NCI-H1105 treated with DMSO at 0.1 percent for 48 hours (cell line): ENCODE results near the gene PTPRQ.
"Not testable (repeated sequence)": the region's sequence is repeated elsewhere in the genome, so short reads cannot be mapped to it uniquely, and the experiment has no call there.

Source experiments
- DNase-seq: peaks from one replicate; lab custom pipeline; 2025; lab: John Stamatoyannopoulos, UW

The PTPRQ gene

DNA sequence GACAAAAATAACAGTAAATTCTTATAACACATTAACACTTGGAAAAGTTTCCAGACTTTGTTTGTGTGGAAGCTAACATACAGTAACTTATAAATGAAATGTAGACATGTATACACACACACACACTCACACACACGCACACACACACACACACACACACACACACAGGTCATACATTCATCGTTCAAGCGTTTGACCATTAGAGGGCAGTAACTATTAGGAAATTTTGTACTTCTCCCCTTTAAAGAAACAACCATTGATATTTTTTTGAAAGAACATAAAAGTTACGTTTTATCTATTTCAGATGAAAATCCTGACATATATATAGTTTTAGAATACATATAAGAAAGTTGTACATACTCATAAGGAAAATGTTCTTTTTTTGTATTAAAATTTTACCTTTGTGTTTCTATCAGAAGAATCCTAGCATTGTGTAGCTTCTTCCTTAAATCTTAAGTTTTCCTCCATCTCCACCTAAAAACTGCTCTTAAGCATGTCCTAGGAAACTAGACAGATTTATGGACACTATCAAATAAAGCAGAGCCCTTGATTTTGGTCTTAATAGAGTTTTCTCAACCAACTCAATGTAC is 29.0 kb downstream of the PTPRQ start:
- peak; percentile 70 for DNase-seq

DNA sequence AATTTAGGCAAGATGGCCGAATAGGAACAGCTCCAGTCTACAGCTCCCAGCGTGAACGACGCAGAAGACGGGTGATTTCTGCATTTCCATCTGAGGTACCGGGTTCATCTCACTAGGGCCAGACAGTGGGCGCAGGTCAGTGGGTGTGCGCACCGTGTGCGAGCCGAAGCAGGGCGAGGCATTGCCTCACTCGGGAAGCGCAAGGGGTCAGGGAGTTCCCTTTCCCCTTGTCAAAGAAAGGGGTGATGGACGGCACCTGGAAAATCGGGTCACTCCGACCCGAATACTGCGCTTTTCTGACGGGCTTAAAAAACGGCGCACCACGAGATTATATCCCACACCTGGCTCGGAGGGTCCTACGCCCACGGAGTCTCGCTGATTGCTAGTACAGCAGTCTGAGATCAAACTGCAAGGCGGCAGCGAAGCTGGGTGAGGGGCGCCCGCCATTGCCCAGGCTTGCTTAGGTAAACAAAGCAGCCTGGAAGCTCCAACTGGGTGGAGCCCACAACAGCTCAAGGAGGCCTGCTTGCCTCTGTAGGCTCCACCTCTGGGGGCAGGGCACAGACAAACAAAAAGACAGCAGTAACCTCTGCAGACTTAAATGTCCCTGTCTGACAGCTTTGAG is 33.6 kb downstream of the PTPRQ start:
- DNase-seq, result not testable (repeated sequence)

DNA sequence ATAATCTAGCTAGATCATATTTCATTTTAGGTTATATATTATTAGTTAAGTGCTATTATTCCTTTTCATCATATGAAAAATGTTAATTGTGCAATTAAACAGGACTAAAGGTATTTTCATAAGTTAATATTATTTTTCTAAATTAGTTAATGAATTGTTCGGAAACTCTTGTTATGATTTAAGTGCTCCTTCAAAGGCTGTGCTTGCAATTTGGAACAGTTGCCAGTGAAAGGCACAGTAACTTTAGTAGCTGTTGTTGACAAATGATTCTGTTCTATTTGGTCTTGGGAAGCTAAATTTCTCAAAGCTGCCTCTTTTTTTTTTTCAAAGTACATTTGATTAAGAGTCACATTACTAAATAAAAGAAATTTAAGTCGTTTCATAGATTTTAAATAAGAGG is 40.7 kb downstream of the PTPRQ start:
- no peak for DNase-seq

DNA sequence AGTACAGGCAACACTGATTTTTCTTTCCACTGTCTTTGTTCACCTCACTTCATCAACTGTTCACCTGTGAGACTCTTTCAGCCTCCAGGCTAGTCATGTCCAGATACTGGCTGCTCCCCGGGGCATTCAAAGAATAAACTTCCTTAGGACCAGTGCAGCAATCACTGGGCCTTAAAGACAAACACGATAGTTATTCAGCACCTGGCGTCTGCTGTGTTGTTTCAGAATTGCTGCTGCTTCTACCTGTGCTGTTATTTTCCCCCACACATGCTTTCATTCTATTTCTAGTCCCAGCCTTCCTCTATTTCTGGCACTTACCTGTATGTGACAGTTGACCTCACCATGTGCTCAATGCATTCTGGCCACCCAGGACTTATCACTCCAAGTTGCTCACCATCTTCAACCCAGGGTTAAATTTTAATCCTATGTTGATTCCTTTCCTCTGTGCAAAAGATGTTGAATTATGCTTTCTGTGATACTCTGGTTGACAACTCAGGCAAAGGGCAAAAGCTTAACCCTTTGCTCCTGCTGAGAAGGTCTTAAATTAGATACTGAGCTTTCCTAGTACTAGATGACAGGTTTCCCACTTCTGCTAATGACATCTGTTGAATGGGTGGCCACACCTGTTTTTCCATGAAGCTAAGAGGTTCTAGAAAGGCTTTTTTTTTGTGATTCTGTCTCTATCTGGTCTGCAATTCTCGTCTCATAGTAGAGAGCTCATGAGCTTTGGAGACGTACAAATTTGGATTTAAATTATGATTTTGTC is 41.4 kb downstream of the PTPRQ start:
- DNase-seq, result no peak

DNA sequence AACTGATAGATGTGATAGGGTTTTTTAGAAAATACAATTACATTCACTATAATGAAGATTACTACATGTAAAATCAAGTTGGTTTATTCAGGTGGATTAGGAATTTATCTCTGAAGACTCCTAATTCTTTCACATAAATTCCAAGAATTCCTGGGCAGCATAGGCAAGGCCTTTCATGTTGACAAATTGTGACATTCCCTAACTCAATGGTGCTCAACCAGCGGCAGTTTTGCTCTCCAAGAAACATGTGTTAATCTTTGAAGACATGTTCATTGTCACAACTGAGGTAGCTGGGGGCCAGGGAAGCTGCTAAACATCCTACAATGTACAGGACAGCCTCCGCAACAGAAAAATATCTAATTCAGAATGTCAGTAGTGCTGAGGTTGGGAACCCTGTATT is 46.3 kb downstream of the PTPRQ start:
- no peak for DNase-seq

DNA sequence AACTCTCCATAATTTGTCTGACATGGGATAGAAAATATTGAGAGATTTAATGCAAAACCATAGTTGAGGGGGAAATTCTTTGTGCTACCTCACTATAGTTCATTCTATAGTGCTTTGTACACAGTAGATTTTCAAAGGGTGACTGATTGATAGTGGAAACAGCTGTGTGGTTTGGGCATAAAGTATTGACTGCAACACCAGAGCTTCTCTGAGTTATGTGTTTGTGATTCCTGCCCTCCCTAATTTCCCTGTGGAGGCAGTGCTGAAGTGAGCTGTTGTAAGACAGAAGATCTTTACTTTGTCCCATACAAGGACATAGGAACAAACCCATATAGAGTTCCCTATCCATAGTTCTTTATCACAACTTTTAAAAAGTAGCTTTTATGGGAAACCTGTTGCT is 47.1 kb downstream of the PTPRQ start:
- DNase-seq, result no peak

DNA sequence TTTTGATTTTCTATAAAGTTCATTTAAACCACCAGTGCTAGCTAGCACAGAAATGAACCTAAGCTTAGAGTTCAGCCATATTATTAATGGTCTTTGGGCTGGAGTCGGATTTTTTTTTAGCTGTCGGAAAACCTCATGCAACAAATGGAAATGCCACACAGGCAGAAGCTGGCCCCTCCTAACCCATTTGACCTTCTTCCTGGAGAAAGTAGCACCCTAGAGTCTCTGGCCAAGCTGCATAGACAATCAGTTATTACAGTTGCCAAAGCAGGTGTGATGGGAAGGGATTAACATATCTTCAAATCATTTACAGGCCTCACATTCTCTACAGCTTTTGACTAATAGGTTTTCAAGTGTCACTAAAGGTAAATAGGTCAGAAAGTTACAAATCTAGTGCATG is 49.4 kb downstream of the PTPRQ start:
- DNase-seq, result no peak

DNA sequence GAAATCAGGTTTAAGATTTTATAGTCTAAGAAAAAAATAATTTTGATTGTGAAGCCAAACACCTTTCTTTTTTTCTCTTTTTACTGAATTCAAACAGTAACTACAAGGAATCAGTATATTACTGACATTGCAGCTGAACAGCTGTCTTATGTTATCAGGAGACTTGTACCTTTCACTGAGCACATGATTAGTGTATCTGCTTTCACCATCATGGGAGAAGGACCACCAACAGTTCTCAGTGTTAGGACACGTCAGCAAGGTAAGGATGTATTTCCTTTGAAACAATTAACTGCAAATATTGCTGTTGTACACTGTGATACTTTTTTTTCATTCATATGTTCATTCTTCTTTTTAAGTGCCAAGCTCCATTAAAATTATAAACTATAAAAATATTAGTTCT is 50.8 kb downstream of the PTPRQ start:
- no peak for DNase-seq

DNA sequence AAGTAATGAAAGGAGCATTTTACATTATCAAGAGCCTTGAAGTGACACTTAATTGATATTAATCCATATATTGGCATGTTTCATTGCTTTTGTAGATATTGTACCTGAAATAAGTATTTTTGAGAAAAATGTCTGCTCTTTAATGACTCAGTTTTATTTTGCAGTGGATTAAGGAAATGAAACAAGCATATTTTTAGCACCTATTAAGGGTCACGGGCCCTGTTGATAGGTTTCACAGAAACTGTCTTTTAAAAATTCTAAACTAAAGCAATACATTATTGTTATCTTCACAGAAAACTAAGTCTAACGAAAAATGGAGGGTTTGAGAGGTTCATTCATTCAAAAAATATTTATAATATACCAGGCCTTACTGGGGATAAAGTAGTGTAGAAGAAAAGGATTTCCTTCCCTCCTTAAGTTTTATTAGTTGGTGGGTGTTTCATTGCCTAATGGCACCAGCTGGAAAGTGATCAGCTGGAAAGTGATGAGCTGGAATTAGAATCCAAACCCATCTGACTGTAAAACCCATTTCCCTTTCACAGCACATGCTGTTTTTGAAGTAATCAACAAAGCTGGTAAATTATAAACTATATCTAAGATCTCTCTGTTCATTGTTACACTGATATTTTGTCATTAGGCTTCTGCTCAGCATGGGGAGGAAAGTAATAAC is 54.2 kb downstream of the PTPRQ start:
- no peak for DNase-seq

DNA sequence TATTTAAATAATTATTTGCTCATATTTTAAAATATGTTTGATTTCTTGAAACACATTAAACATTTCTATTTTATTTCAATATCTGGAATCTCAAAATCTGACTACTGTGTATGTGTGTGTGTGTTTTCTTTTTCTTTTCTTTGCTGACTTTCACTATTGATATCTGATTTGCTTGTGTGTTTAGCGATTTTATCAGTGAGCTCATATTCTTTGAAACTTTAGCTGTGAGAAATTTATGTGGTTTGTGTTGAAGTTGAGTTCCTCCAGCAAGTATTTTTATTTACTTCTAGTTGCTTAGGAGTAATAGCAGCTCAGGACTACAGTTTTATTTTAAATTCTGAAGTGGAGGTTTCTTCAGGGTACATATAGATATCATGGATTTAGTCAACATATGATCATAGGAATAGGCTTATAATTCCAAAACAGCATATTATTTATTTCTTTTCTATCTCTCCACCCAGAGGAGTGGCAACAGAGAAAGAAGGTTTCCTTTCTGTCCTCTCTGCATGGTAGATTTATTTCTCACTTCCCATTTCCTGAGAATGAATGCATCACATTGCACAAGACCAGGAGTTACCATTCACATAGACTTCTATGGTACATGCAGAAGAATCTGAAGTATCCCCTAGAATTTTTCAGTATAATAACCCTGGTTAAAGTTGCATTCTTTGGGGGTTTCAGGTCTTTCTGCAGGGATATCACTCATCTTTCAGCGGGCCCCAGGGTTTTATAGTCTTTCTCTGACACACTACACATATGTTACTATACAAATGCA is 60.5 kb downstream of the PTPRQ start:
- DNase-seq, result no peak

DNA sequence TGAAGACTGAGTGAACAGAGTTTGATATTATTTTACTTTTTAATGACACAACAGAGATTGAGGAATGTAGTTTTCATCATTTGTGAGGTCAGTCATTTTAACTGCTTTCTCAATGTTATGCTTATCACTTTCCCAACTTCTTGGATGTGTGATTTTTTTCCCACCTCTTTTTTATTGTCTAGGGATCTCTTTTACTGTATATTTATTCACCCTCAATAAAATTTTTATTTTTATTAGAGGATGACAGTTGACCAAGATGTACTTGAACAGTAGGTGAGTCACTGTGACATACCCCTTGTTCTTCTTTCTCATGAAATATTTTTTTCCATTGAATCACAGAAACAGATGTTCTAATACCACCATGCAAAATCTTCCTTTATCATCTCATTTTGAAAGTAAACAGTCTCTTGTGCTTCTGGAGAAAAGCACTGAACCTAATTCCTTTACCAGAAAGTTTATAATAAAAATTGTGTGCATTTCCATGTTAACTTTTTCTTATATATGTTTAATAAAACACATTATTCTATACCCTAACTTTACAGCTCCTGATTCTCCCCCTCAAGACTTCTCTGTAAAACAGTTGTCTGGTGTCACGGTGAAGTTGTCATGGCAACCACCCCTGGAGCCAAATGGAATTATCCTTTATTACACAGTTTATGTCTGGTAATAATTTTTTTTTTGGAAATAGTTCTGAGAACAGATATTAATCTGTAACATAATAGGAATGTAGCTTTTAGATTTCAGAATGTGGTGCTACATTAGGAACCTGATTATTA is 65.9 kb downstream of the PTPRQ start:
- DNase-seq, result peak; percentile 32

DNA sequence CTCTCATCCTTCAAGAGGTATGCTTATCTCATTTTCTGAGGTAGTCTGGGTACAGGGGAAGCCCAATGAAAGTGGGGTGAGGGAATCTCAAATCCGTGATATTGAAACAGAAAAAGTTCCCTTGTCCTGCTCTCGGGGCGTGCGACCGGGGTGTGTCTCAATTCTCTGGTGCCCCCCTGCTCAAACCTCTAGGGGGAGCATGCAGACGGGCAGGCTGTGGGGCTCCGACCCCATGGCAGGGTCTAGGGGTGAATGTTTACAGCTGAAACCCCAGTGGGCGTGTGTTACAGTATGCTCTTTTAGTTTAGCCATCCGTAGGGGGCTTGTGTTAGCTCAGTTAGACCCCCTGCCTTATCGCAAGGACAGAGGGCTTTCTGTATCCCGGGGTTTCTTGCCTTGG is 68.7 kb downstream of the PTPRQ start:
- no peak for DNase-seq

DNA sequence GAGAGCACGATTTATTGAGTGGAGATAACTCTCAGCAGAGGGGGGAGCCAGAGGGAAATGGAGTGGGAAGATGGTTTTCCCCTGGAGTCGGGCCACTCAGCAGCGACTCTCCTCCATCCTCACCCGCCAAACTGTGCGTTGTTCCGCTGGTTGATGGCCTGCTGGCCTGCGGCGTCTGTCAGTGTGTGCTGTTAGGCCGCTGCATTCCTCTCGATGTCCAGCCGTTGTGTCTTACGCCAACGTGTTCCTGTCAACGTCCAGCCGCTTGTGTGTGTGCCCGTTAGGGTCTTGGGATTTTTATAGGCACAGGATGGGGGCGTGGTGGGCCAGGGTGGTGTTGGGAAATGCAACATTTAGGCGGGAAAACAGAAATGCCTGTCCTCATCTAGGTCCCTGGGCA is 69.2 kb downstream of the PTPRQ start:
- DNase-seq, result no peak

DNA sequence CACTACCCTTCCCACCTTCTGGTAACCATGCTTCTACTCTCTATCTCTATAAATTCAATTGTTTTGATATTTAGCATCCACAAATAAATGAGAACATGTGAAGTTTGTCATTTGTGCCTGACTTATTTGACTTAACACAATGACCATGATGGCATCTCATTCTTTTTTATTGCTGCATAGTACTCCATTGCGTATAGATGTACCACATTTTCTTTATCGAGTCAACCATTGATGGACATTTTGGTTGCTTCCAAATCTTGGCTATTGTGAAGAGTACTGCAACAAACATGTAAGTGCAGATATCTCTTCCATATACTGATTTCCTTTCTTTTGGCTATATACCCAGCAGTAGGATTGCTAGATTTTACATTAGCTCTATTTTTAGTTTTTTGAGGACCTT is 73.6 kb downstream of the PTPRQ start:
- no peak for DNase-seq

DNA sequence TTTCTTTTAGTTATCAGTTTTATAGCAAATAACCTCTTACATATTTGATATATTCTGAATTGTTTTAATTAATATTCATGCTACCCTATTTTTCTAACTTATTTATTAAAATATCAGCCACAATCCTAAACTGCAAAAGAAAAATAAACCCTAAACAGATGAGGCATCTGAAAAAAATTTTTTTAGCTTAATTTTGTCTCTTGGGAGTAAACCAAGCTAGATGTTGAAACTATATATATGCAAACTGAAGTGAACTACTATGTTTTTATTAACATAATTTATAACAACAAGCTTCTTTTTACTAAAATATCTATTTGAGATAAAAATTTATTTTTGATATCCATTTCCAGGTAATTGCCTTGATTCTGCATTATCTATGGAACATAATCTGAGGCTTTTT is 87.6 kb downstream of the PTPRQ start:
- DNase-seq, result no peak

DNA sequence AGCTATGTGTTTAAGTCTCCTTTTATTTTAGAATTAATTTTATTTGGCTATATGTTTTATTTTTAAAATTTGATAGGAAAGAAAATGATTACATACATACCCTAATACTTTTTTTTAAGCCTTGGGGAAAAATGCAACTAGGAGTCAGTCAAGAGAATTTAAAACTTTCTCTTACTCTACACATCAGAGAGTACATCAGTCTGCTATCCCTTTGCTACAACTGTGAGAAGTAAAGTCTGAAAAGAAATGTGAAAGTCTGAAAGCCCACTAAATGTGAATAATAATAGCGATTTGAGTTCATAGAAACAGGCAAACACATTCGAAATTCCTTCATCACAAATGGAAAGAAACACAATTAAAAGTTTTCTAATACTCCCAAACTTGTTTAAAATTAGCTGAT is 95.0 kb downstream of the PTPRQ start:
- no peak for DNase-seq

DNA sequence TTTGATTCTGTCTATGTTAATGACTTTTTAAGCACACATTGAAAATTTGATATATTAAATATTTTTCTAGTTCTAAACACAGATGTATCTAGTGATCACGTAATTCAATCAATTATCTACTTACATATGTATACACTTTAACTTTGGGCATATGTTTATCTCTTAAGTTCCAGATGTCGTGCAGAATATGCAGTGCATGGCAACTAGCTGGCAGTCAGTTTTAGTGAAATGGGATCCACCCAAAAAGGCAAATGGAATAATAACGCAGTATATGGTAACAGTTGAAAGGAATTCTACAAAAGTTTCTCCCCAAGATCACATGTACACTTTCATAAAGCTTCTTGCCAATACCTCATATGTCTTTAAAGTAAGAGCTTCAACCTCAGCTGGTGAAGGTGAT is 105.3 kb downstream of the PTPRQ start:
- DNase-seq, result no peak

DNA sequence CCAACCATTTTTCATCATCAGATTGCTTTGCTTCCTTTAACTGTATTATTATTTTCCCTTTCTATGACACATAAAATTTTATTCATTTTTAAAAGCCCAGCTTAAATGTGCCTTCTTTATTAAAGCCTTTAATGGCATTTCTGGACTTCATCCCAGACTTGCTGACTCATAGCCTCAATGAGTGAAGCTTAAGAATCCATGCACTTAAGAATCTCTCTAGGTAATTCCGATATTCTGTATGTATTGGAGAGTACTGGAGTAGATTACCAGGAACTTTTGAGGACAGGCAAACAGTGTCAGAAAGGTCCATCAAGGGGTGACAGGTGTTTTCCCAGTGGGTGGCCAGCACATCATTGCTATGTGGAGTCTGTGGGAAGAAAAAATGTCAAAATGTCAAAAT is 107.9 kb downstream of the PTPRQ start:
- peak; percentile 34 for DNase-seq

DNA sequence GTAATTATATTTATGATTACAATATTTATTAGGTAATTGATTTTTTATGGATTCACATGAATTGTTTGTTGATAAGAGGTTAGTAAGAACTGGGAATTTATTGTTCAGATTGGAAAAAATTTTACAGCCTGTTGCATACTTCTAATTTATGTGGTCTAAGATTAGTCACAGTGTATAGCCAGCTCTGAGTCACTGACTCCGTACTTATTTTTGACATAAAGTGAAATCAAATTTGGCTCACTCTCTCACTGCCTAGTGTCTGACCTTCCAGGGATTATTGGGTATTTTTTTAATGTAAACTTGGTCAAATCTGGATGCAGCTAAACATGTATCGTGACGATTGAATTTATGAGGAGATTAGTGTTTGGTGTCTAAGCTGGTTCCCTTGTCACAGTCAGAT is 109.3 kb downstream of the PTPRQ start:
- DNase-seq, result no peak

DNA sequence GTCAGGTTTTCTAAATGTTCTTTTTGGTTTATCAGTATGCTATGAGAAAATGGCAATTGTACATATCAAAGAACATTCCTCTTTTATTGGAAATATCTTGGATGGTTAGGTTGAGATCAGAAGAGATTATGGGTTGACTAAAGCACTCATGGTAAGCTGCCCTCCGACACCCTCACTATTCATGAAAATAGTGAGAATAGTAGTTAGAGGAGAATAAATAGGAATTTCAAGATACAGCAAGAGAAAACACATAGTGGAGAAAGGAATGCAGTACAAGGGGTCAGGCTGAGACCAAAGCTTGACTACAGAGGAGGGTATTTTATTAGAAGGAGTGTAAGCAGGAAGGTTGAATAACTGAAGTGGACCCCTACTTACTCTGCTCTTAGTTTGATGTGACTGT is 112.5 kb downstream of the PTPRQ start:
- DNase-seq, result no peak

DNA sequence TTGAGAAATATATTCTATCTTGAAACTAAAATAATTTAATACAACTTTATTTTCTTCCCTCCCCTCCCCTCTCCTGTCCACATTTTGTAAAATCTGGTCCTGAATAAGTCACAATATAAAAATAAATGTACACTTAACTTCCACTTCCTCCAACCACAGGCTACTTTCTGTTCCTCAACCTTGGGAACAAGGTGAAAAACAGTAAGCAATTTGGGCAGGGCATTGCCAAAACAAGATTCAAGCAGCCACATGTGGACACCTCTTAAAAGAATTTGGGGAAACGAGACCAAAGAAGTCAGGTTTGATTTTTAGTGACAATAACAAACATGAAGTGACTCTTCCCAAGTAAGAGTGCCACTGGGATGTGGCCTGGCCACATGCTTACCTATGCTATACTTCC is 115.7 kb downstream of the PTPRQ start:
- DNase-seq, result no peak

DNA sequence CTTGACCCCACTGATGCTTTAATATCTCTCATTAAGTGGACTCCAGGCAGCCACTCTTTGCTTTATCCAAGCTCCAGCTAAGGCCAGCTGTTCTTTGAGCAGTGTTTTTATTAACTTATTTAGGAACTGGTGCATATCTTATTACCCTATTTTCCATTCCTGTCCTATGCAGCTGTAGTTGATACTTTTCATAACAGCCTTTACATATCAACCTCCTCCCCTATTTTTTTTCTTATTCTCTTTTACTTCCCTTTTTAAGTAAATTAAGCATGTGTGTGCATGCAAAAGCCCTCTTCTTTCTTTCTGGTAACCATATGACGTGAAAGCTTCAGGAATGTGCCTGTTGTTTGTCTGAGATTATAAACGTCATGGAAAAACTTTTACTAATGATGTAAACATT is 121.2 kb downstream of the PTPRQ start:
- peak; percentile 11 for DNase-seq
